Measurements from ENCODE around the gene FIGNL1. TPM values are rescaled to one million over a fixed set of nuclear protein-coding genes. Genes with fewer than 3 reads are reported as not detected.
"Not testable (repeated sequence)": the region's sequence is repeated elsewhere in the genome, so short reads cannot be mapped to it uniquely, and the experiment has no call there.

Gene FIGNL1
- total RNA-seq, 1 donor from 2014 or later: 5.5 TPM

DNA sequence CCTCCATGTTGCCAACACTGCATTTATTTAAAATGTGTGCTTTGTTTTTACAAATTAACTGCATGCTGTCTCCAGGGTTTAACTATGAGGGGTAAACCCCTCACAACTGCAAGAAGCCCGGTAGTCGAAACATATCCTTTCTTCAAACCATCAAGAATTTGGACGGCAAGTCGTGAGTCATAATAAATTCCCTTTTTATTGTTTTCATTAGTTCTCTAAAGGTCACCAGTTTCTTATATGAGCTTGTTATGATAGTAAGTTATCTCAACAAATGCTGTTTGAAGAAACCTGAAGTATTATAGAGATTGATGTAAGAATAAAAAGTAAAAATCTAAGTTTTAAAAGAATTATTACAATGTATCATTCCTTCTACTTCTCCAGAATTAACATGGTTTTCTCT, 12.2 kb upstream of the FIGNL1 start:
- DNase-seq (no peak), ATAC-seq (no peak)
- no peaks in the 10 kb centered on the region for H3K27me3 ChIP-seq
- intact Hi-C loops (cut with DNase I): loop anchor here (10.0 kb wide), 1 partner anchor 692 kb away; no protein-coding TSS in a partner anchor
- no peak overlapping the region for H3K27ac ChIP-seq
- H3K4me3 ChIP-seq: no peak overlapping the region
- no peaks in the 10 kb centered on the region for H3K9me3 ChIP-seq
- no peak for TF ChIP-seq CTCF (IDR thresholded peaks at IDR 0.05)
- no peaks in the 10 kb centered on the region for H3K36me3 ChIP-seq
- H3K4me1 ChIP-seq: no peaks in the 10 kb centered on the region

GRCh38 chr7:50461695-50462094, 11.5 kb upstream of the FIGNL1 start:
- no peaks in the 10 kb centered on the region for H3K27me3 ChIP-seq
- DNase-seq: no peak
- no peak overlapping the region for H3K27ac ChIP-seq
- H3K9me3 ChIP-seq: no peaks in the 10 kb centered on the region
- intact Hi-C loops (cut with DNase I): loop anchor here (10.0 kb wide), 1 partner anchor 693 kb away; no protein-coding TSS in a partner anchor
- no peaks in the 10 kb centered on the region for H3K36me3 ChIP-seq
- TF ChIP-seq CTCF (IDR thresholded peaks at IDR 0.05): no peak
- ATAC-seq: no peak
- H3K4me3 ChIP-seq: no peak overlapping the region
- H3K4me1 ChIP-seq: no peaks in the 10 kb centered on the region

DNA sequence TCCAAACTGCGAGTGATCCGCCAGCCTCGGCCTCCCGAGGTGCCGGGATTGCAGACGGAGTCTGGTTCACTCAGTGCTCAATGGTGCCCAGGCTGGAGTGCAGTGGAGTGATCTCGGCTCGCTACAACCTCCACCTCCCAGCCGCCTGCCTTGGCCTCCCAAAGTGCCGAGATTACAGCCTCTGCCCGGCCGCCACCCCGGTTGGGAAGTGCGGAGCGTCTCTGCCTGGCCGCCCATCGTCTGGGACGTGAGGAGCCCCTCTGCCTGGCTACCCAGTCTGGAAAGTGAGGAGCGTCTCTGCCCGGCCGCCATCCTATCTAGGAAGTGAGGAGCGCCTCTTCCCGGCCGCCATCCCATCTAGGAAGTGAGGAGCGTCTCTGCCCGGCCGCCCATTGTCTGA, 9.0 kb upstream of the FIGNL1 start:
- DNase-seq; H3K36me3 ChIP-seq; H3K9me3 ChIP-seq; H3K4me1 ChIP-seq; intact Hi-C loops (cut with DNase I); ATAC-seq; H3K4me3 ChIP-seq; H3K27ac ChIP-seq; H3K27me3 ChIP-seq: not testable (repeated sequence)

DNA sequence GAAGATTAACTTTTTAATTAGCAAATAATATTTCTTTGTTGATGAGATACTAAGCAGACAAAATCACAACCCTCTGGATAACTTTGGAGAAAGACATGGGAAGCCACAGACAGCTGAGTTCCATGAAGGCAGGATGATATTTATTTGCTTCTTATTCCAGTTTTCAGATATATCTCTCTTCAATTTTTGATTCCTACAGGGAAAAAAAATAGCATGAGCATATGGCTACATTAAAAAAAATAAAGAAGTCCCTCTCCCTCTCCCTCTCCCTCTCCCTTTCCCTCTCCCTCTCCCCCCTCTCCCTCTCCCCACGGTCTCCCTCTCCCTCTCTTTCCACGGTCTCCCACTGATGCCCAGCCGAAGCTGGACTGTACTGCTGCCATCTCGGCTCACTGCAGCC, 8.5 kb upstream of the FIGNL1 start:
- intact Hi-C loops (cut with DNase I); ATAC-seq; H3K4me3 ChIP-seq; H3K9me3 ChIP-seq; H3K36me3 ChIP-seq; DNase-seq; H3K4me1 ChIP-seq; H3K27me3 ChIP-seq; H3K27ac ChIP-seq: not testable (repeated sequence)

DNA sequence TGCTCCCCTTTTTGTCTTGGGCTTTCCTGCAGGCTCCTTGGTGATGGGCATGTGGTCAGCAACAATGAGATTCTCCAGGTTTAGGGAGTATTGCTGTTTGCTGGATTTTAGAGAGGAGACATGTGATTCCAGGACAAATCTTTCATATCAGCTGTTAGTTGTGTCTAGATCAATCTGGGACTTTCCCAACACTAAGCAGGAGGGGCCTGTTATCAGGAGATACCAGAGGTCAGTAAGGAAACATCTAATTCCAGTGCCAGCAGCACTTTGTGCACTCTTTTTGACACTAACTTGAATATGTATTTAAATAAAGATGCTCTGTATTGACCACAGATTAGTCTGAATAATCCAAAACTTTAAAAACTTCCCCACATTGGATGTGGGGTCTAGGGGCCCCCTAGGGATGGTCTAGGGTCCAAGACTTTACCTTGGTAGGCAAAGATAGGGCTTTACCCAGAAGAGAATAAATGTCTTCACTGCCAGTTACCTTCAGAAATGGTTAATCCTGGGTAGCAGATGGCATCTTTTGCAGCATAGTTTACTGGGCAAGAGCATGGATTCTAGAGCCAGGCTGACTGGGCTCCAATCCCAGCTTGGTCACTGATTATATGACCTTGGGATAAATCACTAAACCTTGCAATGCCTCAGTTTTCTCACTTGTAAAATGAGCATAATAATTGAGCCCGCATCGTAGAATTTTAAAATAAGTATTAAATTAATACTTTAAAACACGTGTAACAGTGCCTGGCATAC, 6.4 kb upstream of the FIGNL1 start:
- Histone ChIP-seq H3K36me3 (no peaks in the 10 kb centered on the region), H3K27ac (no peak overlapping the region), H3K4me3 (no peak overlapping the region), H3K4me1 (no peaks in the 10 kb centered on the region), H3K9me3 (no peaks in the 10 kb centered on the region), H3K27me3 (no peaks in the 10 kb centered on the region)
- DNase-seq (no peak), ATAC-seq (no peak)
- intact Hi-C loops (cut with DNase I): no loop called here
- TF ChIP-seq CTCF (IDR thresholded peaks at IDR 0.05): no peak

- TF ChIP-seq CTCF (IDR thresholded peaks at IDR 0.05): no peak
- Histone ChIP-seq H3K9me3 (no peaks in the 10 kb centered on the region), H3K27me3 (no peaks in the 10 kb centered on the region), H3K4me1 (peaks cover 8% of the 10 kb centered on the region), H3K27ac (no peak overlapping the region), H3K4me3 (no peak overlapping the region), H3K36me3 (no peaks in the 10 kb centered on the region)
- intact Hi-C loops (cut with DNase I): no loop called here
- ATAC-seq (no peak), DNase-seq (no peak)
Observed at GRCh38 chr7:50455658-50456057, 5.5 kb upstream of the FIGNL1 start.

- no peaks in the 10 kb centered on the region for H3K27me3 ChIP-seq
- DNase-seq (no peak), ATAC-seq (no peak)
- no peaks in the 10 kb centered on the region for H3K36me3 ChIP-seq
- H3K4me3 ChIP-seq: no peak overlapping the region
- intact Hi-C loops (cut with DNase I): no loop called here
- no peak overlapping the region for H3K27ac ChIP-seq
- H3K4me1 ChIP-seq: peaks cover 10% of the 10 kb centered on the region
- TF ChIP-seq CTCF (IDR thresholded peaks at IDR 0.05): no peak
- H3K9me3 ChIP-seq: no peaks in the 10 kb centered on the region
Observed at GRCh38 chr7:50454968-50455367, 4.8 kb upstream of the FIGNL1 start.
